K562 (cell line): ENCODE measurements around the gene P2RX3. TPM values are rescaled to one million over a fixed set of nuclear protein-coding genes. Genes with fewer than 3 reads are reported as not detected.

Source experiments
- CHD1 ChIP-seq: fragments of 200-600 bp; sonication (generic); IDR thresholded peaks from one replicate; pipeline ENCODE4 v1.6.1; 2012; ENCODE audit warnings: mild to moderate bottlenecking, moderate library complexity, low read length, inconsistent platforms
- HDAC2 ChIP-seq: fragments of 450-650 bp; IDR thresholded peaks from 2 replicates; pipeline ENCODE4 v1.6.1; 2016; ENCODE audit warnings: mild to moderate bottlenecking
- JUND ChIP-seq, 2 experiments: IDR thresholded peaks; 2 replicates in 1 of 2; 3 replicates in 1 of 2; pipeline ENCODE4 v1.6.1; 2011; ENCODE audit warnings: borderline replicate concordance in 2 of 2, low read depth in 2 of 2, low read length in 2 of 2, improper control_type of control experiment in 1 of 2, missing biosample characterization in 1 of 2, missing genetic modification characterization in 1 of 2, missing genetic modification reagents in 1 of 2
- MAZ ChIP-seq, 2 experiments: fragments of 450-650 bp in 1 of 2; sonication (generic) in 1 of 2; formaldehyde crosslinking; IDR thresholded peaks in 1 of 2; conservative IDR thresholded peaks in 1 of 2; 2 replicates each; pipeline versions ENCODE4 v1.4.0 to v1.5.0; 2020; ENCODE audit warnings: mild to moderate bottlenecking in 1 of 2, missing genetic modification reagents in 1 of 2
- MCM5 ChIP-seq: fragments of 450-650 bp; IDR thresholded peaks from 2 replicates; pipeline ENCODE4 v1.6.1; 2016; ENCODE audit warnings: low read depth
- RB1 ChIP-seq: fragments of 450-650 bp; IDR thresholded peaks from 2 replicates; pipeline ENCODE4 v1.6.1; 2017; ENCODE audit warnings: low read depth, mild to moderate bottlenecking
- STAG1 ChIP-seq: sonication (generic); formaldehyde crosslinking; IDR thresholded peaks from 2 replicates; pipeline ENCODE4 v1.5.0; 2020; ENCODE audit warnings: missing genetic modification reagents, borderline replicate concordance
- ZBTB7A ChIP-seq: IDR thresholded peaks from 2 replicates; pipeline ENCODE4 v1.6.1; 2011; ENCODE audit warnings: low read depth, mild to moderate bottlenecking, low read length, moderate library complexity, borderline replicate concordance; ENCODE audit not compliant: control insufficient read depth
- ZNF561 ChIP-seq: fragments of 450-650 bp; formaldehyde crosslinking; conservative IDR thresholded peaks from 2 replicates; pipeline ENCODE4 v1.4.0; 2020; ENCODE audit warnings: mild to moderate bottlenecking, moderate library complexity
- ZNF77 ChIP-seq: fragments of 250-450 bp; sonication (Bioruptor Pico); IDR thresholded peaks from 2 replicates; pipeline ENCODE4 v1.5.0; 2020
- polyA plus RNA-seq, 8 experiments: library from polyadenylated mRNA; depleted of rRNA in 4 of 8; stranded (reverse) in 5 of 8; unstranded in 3 of 8; fragments of >200 nt; fragmentation: Nextera tagmentation in 2 of 8; fragmentation: Illumina TruSeq in 1 of 8; extraction: Ambion mirVana in 2 of 8; extraction: Trizol in 1 of 8; gene quantifications; 2 replicates each; pipeline versions ENCODE4 v1.2.1 to v1.2.3, GENCODE V29; 2011 to 2014; ENCODE audit warnings: inconsistent platforms in 1 of 8, missing spikeins in 1 of 8
- total RNA-seq, 7 experiments: library from RNA; depleted of rRNA in 6 of 7; stranded (reverse); fragments of >200 nt in 6 of 7; fragmentation: Illumina TruSeq in 2 of 7; extraction: Trizol in 2 of 7; gene quantifications; 2 replicates each; pipeline versions ENCODE4 v1.2.1 to v1.2.3, GENCODE V29; 2011 to 2021; ENCODE audit warnings: low replicate concordance in 1 of 7
- TF ChIP-seq, protein P1 (sequence below), 3 experiments: fragments of 200-800 bp in 1 of 3; sonication (Bioruptor generic) in 1 of 3; sonication (generic) in 1 of 3; formaldehyde crosslinking in 1 of 3; IDR thresholded peaks; 2 replicates each; pipeline versions ENCODE4 v1.6.1 to v1.8.0; 2016 to 2022; ENCODE audit warnings: mild to moderate bottlenecking in 2 of 3, missing compliant biosample characterization in 2 of 3, missing genetic modification characterization in 2 of 3, missing genetic modification reagents in 1 of 3
- TF ChIP-seq, protein P2 (sequence below): sonication (generic); formaldehyde crosslinking; IDR thresholded peaks from 2 replicates; pipeline ENCODE4 v1.8.1; 2023; ENCODE audit warnings: mild to moderate bottlenecking, missing genetic modification reagents

The P2RX3 gene
- total and polyA plus RNA-seq, 9 of the 15 experiments (the other 6 are each of a cell fraction or from before 2014, with no cell fraction given), result not detected

DNA sequence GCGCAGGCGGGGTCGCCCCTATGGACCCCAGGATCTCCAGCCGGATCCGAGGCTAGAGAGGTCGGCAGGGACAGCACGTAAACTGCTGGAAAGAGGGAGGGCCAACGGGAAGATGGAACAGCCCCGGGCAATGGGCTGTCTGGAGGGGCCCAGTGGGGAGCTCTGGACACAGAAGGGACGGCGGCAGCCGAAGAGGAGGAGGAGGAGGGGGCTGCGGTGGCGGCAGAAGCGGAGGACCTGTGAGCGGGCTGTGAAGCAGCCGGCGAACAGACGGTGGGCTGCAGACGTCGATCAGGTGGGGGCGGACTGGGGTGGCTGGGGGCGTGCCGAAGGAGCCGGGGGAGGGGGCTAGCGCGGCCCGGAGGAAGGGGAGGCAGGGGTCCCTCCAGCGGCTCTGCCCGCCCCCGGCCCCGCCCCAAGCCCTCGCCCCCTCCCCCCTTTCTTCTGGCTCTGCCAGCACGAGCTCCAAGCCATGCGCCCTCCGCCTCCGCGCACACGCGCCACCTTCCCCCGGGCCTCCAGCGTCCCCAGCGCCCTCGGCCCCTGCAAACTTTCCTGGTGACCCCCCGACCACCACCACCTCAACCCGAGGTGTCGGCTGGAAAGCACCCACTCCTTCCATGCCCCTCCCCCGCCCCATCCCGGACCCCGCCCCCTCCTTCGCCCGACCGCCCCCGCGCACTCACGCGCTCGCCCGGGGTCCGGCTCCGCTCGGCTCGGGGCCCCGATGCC is 13.8 kb upstream of the P2RX3 start (continued):
- TF ChIP-seq, protein P1, sequence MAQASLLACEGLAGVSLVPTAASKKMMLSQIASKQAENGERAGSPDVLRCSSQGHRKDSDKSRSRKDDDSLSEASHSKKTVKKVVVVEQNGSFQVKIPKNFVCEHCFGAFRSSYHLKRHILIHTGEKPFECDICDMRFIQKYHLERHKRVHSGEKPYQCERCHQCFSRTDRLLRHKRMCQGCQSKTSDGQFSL (CRISPR knock-in tag; IDR thresholded peaks at IDR 0.05), result no peak
- TF ChIP-seq, protein P1 (tag; IDR thresholded peaks at IDR 0.05), result no peak
- no peak for TF ChIP-seq ZNF77 (CRISPR knock-in tag)
- no peak for TF ChIP-seq ZNF561
- TF ChIP-seq HDAC2, result 0 out of 2 replicates have a peak, but pooled peaks have one; percentile 17
- TF ChIP-seq, protein P2, sequence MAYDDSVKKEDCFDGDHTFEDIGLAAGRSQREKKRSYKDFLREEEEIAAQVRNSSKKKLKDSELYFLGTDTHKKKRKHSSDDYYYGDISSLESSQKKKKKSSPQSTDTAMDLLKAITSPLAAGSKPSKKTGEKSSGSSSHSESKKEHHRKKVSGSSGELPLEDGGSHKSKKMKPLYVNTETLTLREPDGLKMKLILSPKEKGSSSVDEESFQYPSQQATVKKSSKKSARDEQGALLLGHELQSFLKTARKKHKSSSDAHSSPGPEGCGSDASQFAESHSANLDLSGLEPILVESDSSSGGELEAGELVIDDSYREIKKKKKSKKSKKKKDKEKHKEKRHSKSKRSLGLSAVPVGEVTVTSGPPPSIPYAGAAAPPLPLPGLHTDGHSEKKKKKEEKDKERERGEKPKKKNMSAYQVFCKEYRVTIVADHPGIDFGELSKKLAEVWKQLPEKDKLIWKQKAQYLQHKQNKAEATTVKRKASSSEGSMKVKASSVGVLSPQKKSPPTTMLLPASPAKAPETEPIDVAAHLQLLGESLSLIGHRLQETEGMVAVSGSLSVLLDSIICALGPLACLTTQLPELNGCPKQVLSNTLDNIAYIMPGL (CRISPR knock-in tag), result no peak
- peak; percentile 35 for TF ChIP-seq CHD1
- TF ChIP-seq STAG1 (CRISPR knock-in tag), result no peak
- TF ChIP-seq RB1, result peak; percentile 8; the same call in 1 of the 2 replicates
- TF ChIP-seq ZBTB7A, result peak; percentile 72
- 0 out of 2 replicates have a peak, but pooled peaks have one; percentile 30 for TF ChIP-seq JUND (IDR thresholded peaks at IDR 0.05; ENCODE audit: borderline replicate concordance, low read depth, low read length)
- no peak for TF ChIP-seq JUND (tag; IDR thresholded peaks at IDR 0.05; ENCODE audit: borderline replicate concordance, low read depth, low read length)
- TF ChIP-seq MCM5, result no peak
- TF ChIP-seq MAZ (CRISPR knock-in tag; conservative IDR thresholded peaks at IDR 0.05 in 1 of 2, IDR thresholded peaks at IDR 0.05 in 1 of 2), result peak in 1 of 2 experiments; percentile 21; a peak in 1 of 4 replicates
